ENCODE results near the gene OR10V1. TPM values are rescaled to one million over a fixed set of nuclear protein-coding genes. Genes with fewer than 3 reads are reported as not detected.

Gene OR10V1, protein sequence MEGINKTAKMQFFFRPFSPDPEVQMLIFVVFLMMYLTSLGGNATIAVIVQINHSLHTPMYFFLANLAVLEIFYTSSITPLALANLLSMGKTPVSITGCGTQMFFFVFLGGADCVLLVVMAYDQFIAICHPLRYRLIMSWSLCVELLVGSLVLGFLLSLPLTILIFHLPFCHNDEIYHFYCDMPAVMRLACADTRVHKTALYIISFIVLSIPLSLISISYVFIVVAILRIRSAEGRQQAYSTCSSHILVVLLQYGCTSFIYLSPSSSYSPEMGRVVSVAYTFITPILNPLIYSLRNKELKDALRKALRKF
- not detected for polyA plus RNA-seq (ENCODE audit: insufficient read length)
- long read RNA-seq, donor 1, result 0 reads
- long read RNA-seq, donor 2, result 0 reads
- long read RNA-seq, donor 3, result 0 reads
- long read RNA-seq, donor 4, result 0 reads
- long read RNA-seq, donor 5, result 0 reads
- long read RNA-seq, donor 6, result 0 reads
- long read RNA-seq, donor 7, result 0 reads
- long read RNA-seq, donor 8, result 0 reads

DNA sequence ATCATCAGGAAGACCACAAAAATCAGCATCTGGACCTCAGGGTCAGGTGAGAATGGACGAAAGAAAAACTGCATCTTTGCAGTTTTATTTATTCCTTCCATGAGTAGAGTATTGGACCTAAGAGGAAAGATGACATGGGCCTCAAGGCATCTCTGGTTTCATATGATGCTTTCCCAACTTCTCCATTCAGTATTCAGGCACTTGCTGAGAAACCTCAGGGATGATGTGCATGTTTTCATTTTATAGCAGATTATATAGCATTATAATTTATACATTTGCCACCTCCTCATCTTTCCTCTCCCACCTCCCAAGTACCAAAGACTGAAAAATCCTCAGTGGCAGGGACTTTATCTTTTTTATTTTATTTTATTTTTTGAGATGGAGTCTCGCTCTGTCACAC, at the start of gene OR10V1:
OR10V1 (minus strand) TSS at position 101 of the 400 bp plus-strand sequence; CDS start at position 101, 0 bp downstream.
- DNase-seq, result no peak

DNA sequence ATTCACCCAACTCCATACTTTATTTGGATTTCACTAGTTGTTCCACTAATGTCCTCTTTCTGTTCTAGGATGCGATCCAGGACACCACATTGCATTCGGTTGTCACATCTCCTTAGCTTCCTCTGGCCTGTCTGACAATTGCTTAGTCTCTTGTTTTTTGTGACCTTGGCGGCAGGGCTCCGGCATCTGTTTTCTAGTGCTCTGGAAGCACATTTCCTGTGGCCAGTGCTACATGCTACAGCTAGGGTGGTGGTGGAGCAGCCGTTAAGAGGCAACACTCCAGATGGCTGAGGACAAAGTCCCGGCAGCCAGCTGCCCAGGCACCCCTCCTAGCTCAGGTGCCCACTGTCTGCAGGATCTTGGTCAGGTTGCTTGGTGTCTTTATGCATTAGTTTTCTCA, 48.3 kb upstream of the OR10V1 start:
- DNase-seq, result no peak

DNA sequence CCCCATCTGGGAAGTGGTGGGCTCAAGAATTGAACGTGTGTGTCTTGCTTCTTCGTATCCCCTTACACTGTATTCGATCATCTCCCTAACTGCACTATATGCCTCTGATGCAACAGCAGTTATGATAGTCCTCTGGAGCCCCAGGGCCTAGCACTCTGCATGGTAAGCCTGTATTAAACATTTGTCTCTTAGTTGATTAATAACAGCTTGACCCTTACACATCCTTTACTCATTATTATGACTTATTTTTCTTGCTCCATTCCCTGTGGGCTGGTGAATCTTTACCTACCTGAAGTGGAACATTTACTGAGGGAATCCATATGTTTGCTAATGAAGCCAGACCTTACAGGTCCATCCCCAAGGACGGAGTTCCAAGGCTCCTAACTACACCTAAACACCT, 47.1 kb upstream of the OR10V1 start:
- DNase-seq, result no peak

DNA sequence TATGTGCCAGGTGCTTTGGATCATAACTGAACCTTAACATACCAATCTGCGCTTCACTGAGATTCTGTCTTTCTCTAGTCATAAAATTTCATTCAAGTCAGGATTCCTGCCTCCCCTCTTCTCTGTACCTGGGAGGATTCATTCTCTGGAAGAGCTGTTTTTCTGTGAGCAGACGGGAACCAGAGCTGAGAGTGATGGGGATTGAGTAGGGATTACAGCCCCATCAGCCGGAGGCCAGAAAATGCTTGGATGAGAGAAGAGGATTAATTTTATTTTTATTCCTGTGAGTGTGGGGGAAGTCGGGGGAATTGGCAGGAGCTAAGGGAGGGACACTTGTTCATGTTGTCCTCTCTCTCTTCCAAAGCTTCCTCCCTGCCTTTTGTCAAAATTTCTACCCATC, 46.3 kb upstream of the OR10V1 start:
- no peak for DNase-seq

DNA sequence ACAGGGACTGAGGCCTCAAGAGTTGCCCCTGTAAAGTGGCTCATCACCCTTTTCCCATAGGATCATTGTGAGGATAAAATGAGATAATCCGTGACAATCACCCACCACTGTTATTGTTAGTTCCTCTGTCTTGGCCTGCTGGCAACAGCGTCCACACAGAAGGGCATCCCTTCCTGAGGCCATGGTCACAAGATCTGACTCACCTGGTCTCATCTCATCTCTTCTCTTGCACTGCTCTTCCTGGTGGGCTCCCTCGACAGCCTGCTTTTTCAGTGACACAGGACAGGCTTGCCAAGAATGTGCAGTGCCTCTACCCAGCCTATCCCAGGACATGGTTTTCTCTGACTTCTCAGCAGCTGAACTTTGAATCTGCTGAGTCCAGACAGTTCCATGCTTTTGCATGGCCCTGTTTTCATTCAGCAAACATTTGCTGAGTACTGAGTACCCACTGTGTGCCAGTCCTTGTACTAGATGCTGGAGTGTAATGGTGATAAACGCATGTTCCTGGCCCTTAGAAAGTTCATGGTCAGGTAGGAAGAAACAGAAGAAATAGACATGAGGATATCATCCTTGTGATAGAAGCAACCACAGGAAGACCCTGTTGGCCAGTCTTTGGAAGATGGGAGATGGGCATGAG, 44.9 kb upstream of the OR10V1 start:
- no peak for DNase-seq

DNA sequence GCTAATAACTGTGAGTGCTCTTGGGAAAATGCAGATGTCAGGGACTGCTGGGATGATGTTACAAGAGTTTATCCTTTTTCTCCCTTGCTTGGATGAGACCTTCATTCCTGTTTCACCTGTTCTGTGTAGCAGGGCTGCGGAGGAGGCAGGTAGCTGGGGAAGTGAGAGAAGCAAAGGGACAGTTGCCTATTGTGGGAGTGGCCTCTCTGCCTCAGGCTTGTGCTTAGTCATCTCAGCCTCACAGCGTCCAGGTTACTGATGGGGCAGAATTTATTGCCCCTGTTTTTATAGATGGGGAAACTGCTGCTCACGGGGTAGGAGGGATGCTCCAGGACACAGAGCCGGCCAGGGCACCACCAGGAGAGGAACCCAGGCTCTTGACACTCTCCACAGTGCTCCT, 43.2 kb upstream of the OR10V1 start:
- DNase-seq, result no peak

DNA sequence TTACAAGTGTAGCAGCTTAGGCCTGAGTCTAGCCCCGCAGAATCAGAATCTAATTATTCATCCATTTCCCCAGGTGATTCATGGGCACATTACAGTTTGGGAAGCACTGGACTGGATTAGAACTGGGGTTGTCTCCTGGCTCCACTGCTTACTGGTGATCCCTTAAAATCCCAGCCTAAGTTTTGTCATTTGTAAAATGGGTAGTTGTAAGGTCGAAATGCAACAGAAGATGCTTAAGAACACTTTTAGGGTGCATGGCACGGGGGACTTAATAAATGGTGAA, 42.9 kb upstream of the OR10V1 start:
- no peak for DNase-seq

DNA sequence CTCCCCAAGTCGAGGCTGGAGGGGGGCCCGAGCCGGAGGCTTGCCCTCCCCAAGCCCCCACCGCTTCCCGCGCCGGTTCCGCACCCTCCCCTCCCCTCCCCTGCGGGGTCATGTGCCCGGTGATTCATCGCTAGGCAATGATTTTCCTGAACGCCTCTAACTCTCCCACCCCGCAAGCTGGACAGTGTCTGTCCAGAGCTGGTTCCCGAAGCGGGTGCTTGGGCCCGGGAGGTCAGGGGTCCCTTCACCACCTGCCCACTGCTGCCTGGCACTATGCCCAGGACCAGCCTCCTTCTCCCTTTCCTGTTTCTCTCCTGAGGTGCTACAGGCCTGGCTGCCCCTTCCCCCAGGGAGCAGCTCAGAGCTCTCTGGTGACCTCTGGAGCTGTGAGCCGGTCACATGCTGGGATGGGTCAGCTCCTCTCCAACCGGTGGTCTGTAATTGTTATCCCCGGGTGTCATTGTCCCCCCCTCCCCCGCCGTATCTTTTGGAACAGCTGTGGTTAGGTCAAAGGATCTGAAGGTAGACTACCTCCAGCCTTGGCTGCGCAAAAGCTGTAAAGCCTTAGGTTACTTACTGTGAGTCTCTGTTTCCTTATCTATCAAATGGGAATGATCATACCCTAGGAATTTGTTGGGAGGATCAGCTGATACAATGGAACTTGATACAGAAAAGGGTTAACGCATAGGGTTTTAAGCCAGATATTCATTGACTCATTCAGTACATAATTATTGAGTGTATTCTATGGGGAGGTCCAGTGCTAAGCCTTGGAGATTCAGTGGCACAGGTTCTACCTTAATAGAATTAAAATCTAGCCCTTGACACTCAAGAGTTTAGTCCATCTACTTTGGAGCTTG, 42.3 kb upstream of the OR10V1 start:
- DNase-seq, result peak; percentile 31

DNA sequence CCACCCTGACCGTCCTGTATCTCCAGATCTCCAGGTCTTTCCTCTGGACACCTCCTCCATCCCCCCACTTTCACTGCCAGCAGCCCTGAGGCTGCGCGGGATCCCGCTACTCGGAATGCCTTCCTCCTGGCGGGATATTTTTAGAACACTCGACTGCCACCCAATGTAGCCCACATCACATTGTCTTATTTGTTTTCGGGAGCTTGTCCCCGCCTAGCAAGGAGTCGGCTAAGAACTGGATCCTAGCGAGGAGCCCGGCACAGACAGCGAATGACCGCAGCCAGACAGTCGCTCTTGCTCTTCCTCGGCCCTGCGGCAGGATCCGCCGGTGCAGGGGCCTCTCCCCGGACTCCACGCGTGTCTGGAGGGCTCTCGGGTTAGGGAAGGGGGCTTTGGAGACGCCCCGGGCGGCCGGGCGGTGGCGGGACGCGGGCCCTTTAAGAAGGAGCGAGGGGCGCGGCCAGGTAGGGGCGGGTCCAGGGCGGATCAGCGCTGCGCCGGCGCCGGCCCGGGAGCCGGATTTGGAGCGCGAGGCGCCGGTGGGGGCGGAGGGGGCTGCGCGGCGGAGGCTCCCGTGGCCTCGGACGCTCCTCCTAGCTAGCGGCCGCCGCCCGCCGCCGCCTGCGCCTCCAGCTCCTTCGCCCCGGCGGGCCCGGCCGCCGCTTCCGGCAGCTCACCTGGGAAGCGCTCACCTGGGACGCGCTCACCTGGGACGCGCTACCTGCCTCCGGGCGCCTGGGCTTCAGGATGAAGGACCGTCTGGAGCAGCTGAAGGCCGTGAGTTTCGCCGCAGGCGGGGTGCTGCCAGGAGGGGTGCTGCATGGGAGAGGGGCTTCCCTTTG, 41.4 kb upstream of the OR10V1 start, which contains the start of gene STX3:
STX3 (plus strand) TSS at position 518 of the 842 bp plus-strand sequence; CDS start at position 748, 230 bp downstream.
- peak; percentile 47 for DNase-seq

DNA sequence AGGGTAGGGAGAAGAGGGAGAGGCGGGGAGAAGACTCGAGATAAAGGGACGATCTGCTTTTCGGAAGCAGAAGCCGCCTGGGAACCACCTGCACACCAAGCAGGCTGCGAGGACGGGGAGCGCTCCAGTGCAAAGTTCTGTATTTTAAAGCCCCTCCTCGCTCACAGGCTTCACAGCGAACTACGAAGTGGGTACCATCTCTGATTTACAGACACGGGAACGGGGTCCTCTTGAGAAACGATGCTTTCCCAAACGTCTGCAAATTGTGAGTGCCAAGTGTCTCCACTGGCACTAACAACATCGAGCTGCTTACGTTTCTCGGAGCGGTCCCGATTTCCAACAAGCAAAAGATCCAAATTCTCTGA, 40.8 kb upstream of the OR10V1 start:
- DNase-seq, result no peak

DNA sequence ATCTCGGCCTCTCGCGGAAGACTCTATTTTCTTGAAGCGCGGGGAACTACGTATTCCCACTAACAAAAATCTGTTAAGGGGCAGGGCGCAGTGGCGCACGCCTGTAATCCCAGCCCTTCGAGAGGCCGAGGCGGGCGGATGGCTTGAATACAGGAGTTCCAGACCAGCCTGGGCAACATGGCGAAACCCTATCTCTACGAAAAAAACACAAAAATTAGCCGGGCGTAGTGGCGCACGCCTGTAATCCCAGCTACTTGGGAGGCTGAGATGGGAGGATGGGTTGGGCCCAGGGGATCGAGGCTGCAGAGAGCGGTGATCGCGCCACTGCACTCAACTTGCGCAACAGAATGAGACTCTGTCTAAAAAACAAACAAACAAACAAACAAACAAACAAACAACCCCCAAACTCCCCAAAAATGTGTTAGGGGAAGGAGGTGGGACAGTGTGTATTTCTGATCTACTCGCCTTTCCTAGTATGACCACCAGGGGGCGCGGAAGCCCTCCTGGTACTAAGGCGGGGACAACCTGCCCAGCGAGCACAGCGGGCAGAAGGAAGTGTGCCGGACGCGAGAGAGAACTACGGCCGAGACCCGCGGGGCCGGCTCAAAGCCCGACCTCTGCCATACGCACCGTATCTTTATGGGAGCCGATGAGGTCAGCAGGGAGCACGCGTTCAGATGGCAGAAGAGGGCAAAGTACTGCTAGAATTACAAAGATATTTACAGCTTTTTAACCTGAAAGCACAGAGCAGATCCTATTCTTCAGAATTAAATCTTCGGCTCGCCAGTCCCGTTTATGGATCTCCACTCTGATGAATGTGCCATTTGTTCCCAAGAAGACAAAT, 40.2 kb upstream of the OR10V1 start:
- peak; percentile 75 for DNase-seq

DNA sequence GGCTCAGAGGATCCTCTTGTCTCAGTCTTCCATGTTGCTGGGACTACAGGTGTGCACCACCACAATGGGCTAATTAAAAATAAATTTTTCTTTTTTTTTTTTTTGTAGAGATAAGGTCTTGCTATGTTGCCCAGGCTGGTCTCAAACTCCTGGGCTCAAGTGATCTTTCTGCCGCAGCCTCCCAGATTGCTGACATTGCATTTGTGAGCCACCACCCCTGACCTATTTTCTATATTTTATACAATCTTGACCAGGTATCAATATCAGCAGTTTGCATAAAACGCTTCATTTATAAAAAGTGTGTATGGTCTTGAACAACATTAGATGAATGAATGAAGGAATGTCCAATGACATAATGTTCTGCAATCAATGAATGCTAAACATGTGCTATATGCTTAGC, 32.5 kb upstream of the OR10V1 start:
- DNase-seq, result no peak

DNA sequence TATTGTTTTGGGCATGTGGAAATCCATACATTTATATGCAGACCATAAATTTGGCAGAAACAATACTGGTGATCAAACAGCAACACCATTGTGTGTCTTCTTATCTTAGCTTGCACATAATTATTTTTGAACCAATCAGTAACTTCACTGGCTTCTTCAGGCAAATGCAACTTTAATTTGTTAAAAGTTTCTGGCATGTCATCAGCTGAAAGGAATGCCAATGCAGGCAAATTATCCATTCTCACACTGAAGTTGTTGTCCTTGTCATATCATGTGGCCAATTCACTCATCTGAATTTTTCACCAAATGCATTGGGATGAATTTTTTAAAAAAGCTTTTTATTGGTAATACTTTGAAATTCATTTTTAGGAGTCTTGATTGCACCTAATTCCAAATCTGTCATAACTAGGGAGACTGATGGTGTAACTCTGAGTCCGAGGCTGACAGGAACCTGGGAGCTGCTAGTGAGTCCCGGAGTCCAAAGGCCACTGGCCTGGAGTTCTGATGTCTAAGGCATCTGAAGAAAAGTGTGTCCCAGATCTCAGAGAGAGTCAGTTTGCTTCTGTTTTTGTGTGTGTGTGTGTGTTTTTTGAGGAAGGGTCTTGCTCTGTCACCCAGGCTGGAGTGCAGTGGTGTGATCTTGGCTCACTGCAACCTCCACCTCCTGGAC, 17.4 kb upstream of the OR10V1 start:
- no peak for DNase-seq

DNA sequence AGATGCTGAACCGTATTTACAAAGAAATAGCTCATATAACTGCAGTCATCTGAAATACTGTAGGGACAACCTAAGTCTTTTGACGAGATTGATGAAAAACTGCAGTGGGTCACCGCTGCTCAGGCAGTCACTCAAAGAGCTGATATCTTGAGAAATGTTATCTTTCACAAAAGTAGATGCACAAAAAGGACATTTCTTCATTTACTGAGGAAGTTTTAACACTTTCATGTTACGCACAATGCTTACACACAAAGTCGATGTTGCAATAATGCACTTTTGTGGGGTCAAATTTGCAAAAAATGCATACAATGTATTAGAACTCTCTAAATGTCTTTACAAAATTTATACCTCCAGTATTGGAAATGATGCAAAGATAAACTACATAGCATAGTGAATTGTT, 16.2 kb upstream of the OR10V1 start:
- no peak for DNase-seq

DNA sequence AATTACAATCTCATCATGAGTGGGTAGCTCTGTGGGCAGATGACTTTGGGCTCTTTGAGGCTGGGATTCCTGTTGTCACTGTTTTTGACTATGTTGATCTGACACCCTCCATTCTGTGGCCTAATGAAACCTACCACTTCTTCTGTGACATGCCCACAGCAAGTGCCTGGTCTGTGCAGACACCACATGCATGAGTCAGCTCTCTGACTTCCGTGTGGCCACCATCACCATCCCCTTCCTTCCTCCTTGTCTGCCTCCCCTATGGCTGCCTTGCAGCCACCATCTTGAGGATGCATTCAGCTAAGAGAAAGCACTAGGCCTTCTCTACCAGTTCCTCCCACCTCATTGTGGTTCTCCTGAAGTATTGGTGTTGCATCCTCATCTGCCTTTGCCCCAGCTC, 15.3 kb upstream of the OR10V1 start:
- no peak for DNase-seq

DNA sequence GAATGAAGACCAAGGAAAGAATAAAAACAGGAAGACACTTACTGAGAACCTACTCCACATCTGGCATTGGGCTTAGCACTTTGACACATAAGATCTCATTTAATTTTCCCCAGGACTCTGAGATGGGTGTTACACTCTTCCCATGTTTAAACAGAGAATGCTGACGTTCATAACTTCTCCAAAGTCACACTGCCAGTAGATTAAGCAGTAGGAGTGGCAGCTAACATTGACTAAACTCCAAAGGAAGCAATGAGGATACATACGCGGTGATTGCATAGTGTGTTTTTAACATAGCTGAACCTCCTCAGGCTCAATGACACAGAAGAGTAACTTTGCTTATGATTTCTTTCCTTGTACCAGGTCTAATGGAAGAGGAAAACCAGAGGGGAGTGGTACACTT, 14.5 kb upstream of the OR10V1 start:
- no peak for DNase-seq

DNA sequence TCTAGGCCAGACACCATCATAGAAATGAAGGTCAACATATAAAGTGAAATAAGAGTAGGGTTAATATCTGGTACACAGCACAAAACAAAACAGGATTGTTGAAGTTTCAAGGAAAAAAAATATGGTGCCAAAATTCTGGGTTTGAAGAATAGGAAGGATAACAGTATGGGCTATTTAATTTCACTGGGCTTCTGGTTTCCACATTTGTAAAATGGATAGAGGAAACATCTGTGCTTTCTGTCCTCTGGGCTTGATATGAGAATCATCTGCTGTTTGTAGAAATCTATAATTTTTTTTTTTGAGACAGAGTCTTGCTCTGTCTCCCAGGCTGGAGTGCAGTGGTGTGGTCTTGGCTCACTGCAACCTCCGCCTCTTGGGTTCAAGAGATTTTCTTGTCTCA, 13.8 kb upstream of the OR10V1 start:
- DNase-seq, result no peak

DNA sequence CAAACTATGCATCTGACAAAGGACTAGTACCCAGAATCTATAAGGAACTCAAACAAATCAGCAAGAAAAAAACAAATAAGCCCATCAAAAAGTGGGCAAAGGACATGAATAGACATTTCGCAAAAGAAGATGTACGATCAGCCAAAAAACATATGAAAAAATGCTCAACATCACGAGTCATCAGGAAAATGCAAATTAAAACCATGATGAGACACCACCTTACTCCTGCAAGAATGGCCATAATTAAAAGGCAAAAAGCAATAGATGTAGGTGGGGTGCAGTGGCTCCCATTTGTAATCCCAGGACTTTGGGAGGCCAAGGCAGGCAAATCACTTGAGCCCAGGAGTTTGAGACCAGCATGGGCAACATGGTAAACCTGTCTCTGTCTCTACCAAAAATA, 10.4 kb upstream of the OR10V1 start:
- DNase-seq, result no peak

DNA sequence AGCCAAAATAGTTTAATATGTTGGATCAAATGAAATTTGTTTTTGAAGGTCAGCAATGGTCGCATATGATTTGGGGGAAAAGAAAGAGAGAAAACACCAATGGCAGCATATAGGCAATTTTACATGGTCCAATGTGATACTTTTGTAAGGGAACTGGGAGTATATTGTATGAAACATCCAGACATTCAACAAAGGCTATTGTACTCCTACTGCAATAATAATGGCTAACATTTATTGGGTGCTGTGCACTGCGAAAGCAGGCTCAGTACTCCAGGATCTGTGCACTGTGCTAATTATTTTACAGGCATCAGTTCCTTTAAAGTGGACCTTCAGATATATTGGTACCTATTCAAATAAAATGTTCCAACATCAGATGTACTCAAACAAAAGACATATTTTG, 5.9 kb upstream of the OR10V1 start:
- DNase-seq, result no peak

DNA sequence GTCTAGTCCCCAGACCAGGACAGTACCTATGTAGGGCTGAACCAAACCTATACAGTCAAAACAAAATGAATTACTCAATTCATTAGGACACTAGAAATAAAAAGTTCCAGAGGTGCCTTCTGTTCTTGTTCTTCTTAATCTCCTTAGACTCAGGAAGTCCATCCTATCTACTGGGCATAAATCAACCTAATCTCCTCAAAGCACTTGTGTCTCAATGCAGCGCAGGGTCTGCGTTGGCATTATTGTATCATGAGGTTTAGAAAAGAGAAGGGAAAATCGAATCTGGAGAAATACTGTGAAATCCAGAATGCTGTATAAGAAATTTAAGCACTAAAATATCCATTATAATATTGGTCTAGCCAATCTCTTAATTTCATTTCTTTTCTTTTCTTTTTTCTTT, 2.4 kb upstream of the OR10V1 start:
- no peak for DNase-seq
